Mucosa of descending colon (tissue), 3 donors: ENCODE measurements around the gene ALDH18A1. TPM values are rescaled to one million over a fixed set of nuclear protein-coding genes. Genes with fewer than 3 reads are reported as not detected.
A peak's percentile ranks its signal among the peaks of the same experiment; 100 is the strongest.

ENCODE experiments used
- ATAC-seq: fragments of 200-7000 bp; cut with Tn5 transposase; one replicate; pipeline ENCODE4 v1.9.1; 2020; ENCODE audit warnings: mild to moderate bottlenecking, moderate library complexity
- DNase-seq, 3 donors: peaks; one replicate each; pipeline ENCODE4 v3.0.0-alpha.2; 2020
- H3K36me3 ChIP-seq: fragments of 200-600 bp; one replicate; pipeline ENCODE4 v1.8.0; 2021; ENCODE audit warnings: low read depth, mild to moderate bottlenecking
- H3K4me1 ChIP-seq: fragments of 200-600 bp; one replicate; pipeline ENCODE4 v1.8.0; 2021; ENCODE audit warnings: low read depth, mild to moderate bottlenecking
- H3K4me3 ChIP-seq: fragments of 200-600 bp; one replicate; pipeline ENCODE4 v1.8.0; 2021; ENCODE audit warnings: mild to moderate bottlenecking
- H3K9me3 ChIP-seq: fragments of 200-600 bp; one replicate; pipeline ENCODE4 v1.8.0; 2021; ENCODE audit warnings: mild to moderate bottlenecking
- intact Hi-C, 2 donors: fragments of 100-400 bp; cut with DNase I in 1 of 2; cut with micrococcal nuclease in 1 of 2; formaldehyde crosslinking; loops; one replicate each; pipeline versions ENCODE4 v1.11.0 to v1.11.1; 2022; cut with DNase I, micrococcal nuclease
- long read RNA-seq, 2 donors: library from polyadenylated mRNA; unstranded; transcript quantifications; one replicate each; pipeline ENCODE4 v2.0.0, GENCODE V29; 2019 to 2021
- total RNA-seq, 3 donors: library from RNA; stranded (reverse); fragmentation: NEBNext Ultra II Directional in 2 of 3; extraction: Animal tissue kit (Norgen Biotek cat#: 25700) in 2 of 3; gene quantifications; one replicate each; pipeline versions ENCODE4 v1.2.1 to v1.2.4, GENCODE V29; 2021 to 2023
- TF ChIP-seq, protein P1 (sequence below): fragments of 200-600 bp; IDR thresholded peaks from one replicate; pipeline ENCODE4 v1.8.0; 2022; ENCODE audit warnings: antibody characterized with exemption, mild to moderate bottlenecking
- donor health status: DM: no; HTN: no; CAD: no; lungs with moderate emphysema.
- donor health status: DM: no; HTN: no; CAD: no.
- donor health status: DM: no; HTN: yes; CAD: no.

Gene ALDH18A1
- 100 to 1,000 TPM in 2 of 3 donors, 10 to 100 TPM in 1; 85.6 to 230 (median 101) TPM for total RNA-seq
- long read RNA-seq, donor 1, transcript ALDH18A1-201 (18 exons, 3,337 nt): major isoform, 26 of 71 reads
- long read RNA-seq, donor 1, transcript ALDH18A1-202 (18 exons, 3,359 nt): minor isoform, 11 of 71 reads
- long read RNA-seq, donor 1, partial matches to known transcripts: 22 of 71 reads
- long read RNA-seq, donor 1, other reads (novel, unspliced or antisense): 12 of 71 reads
- long read RNA-seq, donor 2, transcript ALDH18A1-202 (18 exons, 3,359 nt): minor isoform, 5 of 46 reads
- long read RNA-seq, donor 2, transcript ALDH18A1-201 (18 exons, 3,337 nt): major isoform, 21 of 46 reads
- long read RNA-seq, donor 2, partial matches to known transcripts: 8 of 46 reads
- long read RNA-seq, donor 2, other reads (novel, unspliced or antisense): 12 of 46 reads

DNA sequence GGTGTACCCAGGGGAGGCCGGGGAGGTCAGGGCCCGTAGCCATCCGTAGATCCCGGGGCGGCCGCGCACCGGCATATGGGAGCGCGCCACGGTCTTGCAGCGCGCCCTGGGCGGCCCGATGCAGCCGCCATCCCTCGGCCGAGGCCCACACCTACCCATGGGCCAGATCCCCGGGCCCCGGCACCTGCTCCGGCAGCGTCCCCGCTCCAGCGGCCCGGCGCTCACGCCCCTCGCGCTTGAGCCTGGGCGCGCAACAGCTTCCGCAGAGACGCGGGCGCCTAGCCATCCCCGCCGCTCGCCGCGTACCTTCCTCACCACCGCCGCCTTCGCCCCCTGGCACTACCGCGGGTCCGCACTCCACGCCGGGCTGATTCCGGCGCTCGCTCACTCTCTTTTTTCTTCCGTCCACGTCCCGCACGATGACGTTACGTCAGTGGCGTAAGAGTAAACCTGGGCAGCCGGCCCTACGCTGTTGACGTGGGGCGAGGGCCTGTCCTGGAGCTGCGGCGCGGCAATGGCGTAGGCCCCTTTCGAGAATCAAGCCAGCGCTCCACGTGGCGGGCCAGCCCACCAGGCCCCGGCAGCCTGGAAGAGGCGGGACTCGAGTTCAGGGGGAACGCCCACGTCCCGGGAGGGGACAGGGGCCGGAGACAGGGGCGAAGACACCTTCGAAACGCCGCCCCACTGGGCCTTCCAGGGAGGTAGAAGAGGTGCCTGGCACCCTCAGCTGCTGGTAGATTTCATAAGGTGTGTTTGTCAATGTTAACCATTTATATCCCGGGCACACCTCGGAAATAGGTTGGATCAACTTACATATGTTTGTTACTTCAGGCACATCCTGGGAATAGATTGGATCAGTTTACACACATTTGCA lies at the start of gene ALDH18A1:
TSS of gene ALDH18A1 (minus strand) at position 421 of the 874 bp plus-strand sequence. CDS start 3,334 bp downstream, outside the sequence.
- peak; percentile 96 to 97 (median 96) for DNase-seq
- peak; percentile 97 for ATAC-seq
- intact Hi-C loops: no loop called here
- Histone ChIP-seq H3K4me1 (no peaks in the 10 kb centered on the region), H3K4me3 (peak within 1 kb of the TSS; percentile 52), H3K9me3 (no peaks in the 10 kb centered on the region), H3K36me3 (no peaks in the 10 kb centered on the region)
- TF ChIP-seq, protein P1, sequence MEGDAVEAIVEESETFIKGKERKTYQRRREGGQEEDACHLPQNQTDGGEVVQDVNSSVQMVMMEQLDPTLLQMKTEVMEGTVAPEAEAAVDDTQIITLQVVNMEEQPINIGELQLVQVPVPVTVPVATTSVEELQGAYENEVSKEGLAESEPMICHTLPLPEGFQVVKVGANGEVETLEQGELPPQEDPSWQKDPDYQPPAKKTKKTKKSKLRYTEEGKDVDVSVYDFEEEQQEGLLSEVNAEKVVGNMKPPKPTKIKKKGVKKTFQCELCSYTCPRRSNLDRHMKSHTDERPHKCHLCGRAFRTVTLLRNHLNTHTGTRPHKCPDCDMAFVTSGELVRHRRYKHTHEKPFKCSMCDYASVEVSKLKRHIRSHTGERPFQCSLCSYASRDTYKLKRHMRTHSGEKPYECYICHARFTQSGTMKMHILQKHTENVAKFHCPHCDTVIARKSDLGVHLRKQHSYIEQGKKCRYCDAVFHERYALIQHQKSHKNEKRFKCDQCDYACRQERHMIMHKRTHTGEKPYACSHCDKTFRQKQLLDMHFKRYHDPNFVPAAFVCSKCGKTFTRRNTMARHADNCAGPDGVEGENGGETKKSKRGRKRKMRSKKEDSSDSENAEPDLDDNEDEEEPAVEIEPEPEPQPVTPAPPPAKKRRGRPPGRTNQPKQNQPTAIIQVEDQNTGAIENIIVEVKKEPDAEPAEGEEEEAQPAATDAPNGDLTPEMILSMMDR: no peak

DNA sequence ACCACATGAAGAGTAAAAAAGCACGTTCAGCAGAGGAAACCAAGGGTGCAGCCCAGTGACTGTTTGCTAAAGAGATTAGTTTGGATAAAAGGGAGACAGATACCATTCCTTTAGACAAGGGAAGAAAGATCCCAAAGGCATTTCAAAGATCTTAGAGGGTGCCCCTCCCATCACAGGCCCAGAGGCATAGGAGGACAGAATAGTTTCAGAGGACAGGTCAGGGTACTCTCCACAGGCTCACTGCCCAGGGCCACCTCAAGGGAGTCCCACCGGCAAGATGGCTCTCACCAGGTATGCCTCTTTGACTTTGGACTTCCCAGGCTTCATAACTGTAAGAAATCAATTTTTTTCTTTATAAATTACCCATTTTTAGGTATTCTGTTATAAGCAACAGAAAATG lies 41.9 kb upstream of the ALDH18A1 start:
- Histone ChIP-seq H3K4me3 (no peak overlapping the region), H3K4me1 (no peaks in the 10 kb centered on the region), H3K36me3 (peaks cover 4% of the 10 kb centered on the region), H3K9me3 (no peaks in the 10 kb centered on the region)
- no peak for DNase-seq
- ATAC-seq: no peak
- TF ChIP-seq, protein P1: no peak
- intact Hi-C loops: loop anchor here in 1 of 2 donors (5.0 kb wide), 1 partner anchor 144 kb away; no protein-coding TSS in a partner anchor

DNA sequence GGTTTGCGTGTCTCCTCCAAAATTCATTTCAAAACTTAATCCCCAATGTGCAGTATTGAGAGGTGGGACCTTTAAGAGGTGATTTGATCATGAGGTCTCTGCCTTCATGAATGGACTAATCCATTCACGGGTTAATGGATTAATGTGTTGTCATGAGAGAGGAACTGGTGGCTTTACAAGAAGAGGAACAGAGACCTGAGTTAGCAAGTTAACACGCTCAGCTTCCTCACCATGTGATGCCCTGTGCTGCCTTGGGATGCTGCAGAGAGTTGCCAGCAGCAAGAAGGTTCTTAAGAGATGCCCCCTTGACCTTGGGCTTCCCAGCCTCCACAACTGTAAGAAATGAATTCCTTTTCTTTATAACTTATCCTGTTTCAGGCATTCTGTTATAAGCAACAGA lies 40.9 kb upstream of the ALDH18A1 start:
- no peaks in the 10 kb centered on the region for H3K9me3 ChIP-seq
- H3K4me1 ChIP-seq: peaks cover 5% of the 10 kb centered on the region
- H3K36me3 ChIP-seq: peaks cover 4% of the 10 kb centered on the region
- TF ChIP-seq, protein P1: no peak
- H3K4me3 ChIP-seq: no peak overlapping the region
- ATAC-seq (no peak), DNase-seq (peak in 1 of 3 donors; percentile 21)
- intact Hi-C loops: loop anchor here in 1 of 2 donors (5.0 kb wide), 1 partner anchor 145 kb away; no protein-coding TSS in a partner anchor

DNA sequence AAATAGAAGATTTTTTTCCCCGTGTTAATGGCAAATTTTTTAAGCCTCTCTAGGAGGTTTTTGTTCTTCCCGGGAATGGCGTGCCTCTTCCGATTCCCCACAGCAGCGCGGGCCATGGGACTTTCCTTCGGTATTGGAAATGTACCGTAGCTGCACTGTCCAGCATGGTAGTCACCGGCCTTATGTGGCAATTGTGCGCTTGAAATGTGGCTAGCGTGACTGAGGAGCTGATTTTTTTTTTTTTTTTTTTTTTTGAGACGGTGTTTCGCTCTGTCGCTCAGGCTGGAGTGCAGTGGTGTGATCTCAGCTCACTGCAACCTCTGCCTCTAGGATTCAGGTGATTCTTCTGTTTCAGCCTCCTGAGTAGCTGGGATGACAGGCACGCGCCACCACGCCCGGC lies 38.2 kb upstream of the ALDH18A1 start:
- TF ChIP-seq, protein P1: no peak
- ATAC-seq (no peak), DNase-seq (peak in 1 of 3 donors; percentile 25)
- Histone ChIP-seq H3K4me1 (peaks cover 5% of the 10 kb centered on the region), H3K4me3 (no peak overlapping the region), H3K36me3 (peaks cover 4% of the 10 kb centered on the region), H3K9me3 (no peaks in the 10 kb centered on the region)
- intact Hi-C loops: loop anchor here (5.0 kb wide), 1 partner anchor 148 kb away; no protein-coding TSS in a partner anchor
